ENCODE measurements around the gene PPM1H.

DNA sequence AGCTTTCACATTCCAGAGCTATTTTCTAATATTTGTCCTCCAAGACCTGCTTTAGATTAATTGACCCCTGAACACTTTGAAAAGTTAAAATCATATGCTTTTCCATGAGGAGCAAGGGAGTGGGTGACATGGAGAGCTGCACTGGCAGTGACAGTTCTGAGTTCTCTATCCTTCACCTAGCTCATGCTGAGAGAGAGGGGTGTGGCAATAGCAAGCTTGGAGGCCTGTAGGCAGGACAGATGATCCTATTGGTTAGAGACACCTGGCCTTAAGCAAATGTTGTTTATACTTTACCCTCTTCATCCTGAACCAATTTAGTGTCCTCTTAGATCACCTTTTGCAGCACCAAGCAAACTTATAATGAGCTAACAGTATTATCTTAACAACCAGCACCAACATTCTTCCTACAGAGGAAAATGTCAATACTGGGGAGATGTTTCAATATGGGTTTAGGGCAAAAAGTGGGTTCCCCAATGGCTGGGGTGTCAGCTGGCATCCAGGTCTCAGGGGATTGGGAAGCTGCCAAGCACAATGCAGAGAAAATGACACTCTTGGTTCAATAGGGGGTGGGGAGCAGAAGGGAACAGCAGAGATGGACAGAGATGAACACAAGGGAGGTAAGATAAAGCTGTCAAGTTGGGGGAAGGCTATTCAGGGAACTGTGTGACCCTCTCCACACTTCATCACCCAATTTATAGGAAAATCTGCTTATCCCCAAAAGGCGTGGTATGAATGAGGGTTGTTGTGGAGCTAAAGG lies 37.0 kb upstream of the PPM1H start:
- TF ChIP-seq POLR2A (IDR thresholded peaks at IDR 0.05) = no peak
- TF ChIP-seq, protein P1, sequence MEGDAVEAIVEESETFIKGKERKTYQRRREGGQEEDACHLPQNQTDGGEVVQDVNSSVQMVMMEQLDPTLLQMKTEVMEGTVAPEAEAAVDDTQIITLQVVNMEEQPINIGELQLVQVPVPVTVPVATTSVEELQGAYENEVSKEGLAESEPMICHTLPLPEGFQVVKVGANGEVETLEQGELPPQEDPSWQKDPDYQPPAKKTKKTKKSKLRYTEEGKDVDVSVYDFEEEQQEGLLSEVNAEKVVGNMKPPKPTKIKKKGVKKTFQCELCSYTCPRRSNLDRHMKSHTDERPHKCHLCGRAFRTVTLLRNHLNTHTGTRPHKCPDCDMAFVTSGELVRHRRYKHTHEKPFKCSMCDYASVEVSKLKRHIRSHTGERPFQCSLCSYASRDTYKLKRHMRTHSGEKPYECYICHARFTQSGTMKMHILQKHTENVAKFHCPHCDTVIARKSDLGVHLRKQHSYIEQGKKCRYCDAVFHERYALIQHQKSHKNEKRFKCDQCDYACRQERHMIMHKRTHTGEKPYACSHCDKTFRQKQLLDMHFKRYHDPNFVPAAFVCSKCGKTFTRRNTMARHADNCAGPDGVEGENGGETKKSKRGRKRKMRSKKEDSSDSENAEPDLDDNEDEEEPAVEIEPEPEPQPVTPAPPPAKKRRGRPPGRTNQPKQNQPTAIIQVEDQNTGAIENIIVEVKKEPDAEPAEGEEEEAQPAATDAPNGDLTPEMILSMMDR (IDR thresholded peaks at IDR 0.05) = no peak

All from lower leg skin (tissue), 3 donors.